Panc1 (cell line): ENCODE data around the gene PARP12. TPM values are rescaled to one million over a fixed set of nuclear protein-coding genes. Genes with fewer than 3 reads are reported as not detected.

Experiments
- ATAC-seq: fragments of 200-7000 bp; cut with Tn5 transposase; 2 replicates; pipeline ENCODE4 v1.9.1; 2020; ENCODE audit warnings: mild to moderate bottlenecking, moderate library complexity
- BruUV-seq: library from RNA; stranded (reverse); fragments of 400-500 nt; replicated peaks from 2 replicates; lab custom pipeline; 2021; lab: Mats Ljungman, UMichigan
- CTCF ChIA-PET: fragments of 300-600 bp; sonication (Branson Sonifier 250); formaldehyde crosslinking; loops from one replicate; lab custom pipeline; 2022; ENCODE audit warnings: antibody characterized with exemption; lab: Charles Lee
- POLR2A ChIA-PET: fragments of 300-600 bp; sonication (Branson Sonifier 250); formaldehyde crosslinking; loops from one replicate; lab custom pipeline; 2022; ENCODE audit warnings: antibody characterized with exemption; lab: Charles Lee
- DNase-seq: peaks from one replicate; pipeline ENCODE4 v3.0.0-alpha.2; 2010; ENCODE audit warnings: low read depth, low spot score
- H3K27ac ChIP-seq: 2 replicates; pipeline ENCODE4 v1.5.1; 2011; ENCODE audit warnings: mild to moderate bottlenecking, low read length, inconsistent platforms
- H3K27me3 ChIP-seq: fragments of 200-500 bp; sonication (Bioruptor generic); 2 replicates; pipeline ENCODE4 v1.6.0; 2014; ENCODE audit warnings: low read length, inconsistent platforms; ENCODE audit not compliant: control insufficient read depth, insufficient read depth
- H3K36me3 ChIP-seq: fragments of 200-500 bp; sonication (Bioruptor generic); 2 replicates; pipeline ENCODE4 v1.5.1; 2014; ENCODE audit warnings: inconsistent platforms, mild to moderate bottlenecking, low read length, moderate library complexity; ENCODE audit not compliant: control insufficient read depth, insufficient read depth
- H3K4me1 ChIP-seq: 2 replicates; pipeline ENCODE4 v1.5.1; 2011; ENCODE audit warnings: inconsistent platforms, mild to moderate bottlenecking, low read length, moderate library complexity; ENCODE audit not compliant: control insufficient read depth, insufficient read depth
- H3K4me3 ChIP-seq, 2 experiments: 2 replicates each; pipeline ENCODE4 v1.5.1; 2011 to 2012; ENCODE audit warnings: low read depth in 2 of 2, low read length in 2 of 2, mild to moderate bottlenecking in 2 of 2, inconsistent platforms in 1 of 2, moderate library complexity in 1 of 2
- H3K9me3 ChIP-seq: fragments of 200-500 bp; sonication (Bioruptor generic); 2 replicates; pipeline ENCODE4 v1.5.1; 2014; ENCODE audit warnings: low read depth, mild to moderate bottlenecking, inconsistent platforms, low read length, moderate library complexity; ENCODE audit not compliant: control insufficient read depth, insufficient read depth
- CTCF ChIP-seq: fragments of 450-650 bp; IDR thresholded peaks from 2 replicates; pipeline ENCODE4 v1.5.1; 2017; ENCODE audit warnings: mild to moderate bottlenecking
- POLR2AphosphoS5 ChIP-seq: IDR thresholded peaks from 2 replicates; pipeline ENCODE4 v1.6.1; 2012; ENCODE audit warnings: mild to moderate bottlenecking, low read depth, low read length, moderate library complexity
- SIN3A ChIP-seq: IDR thresholded peaks from 2 replicates; pipeline ENCODE4 v1.6.1; 2012; ENCODE audit warnings: low read depth, mild to moderate bottlenecking, low read length, moderate library complexity, borderline replicate concordance; ENCODE audit not compliant: insufficient read depth
- TCF7L2 ChIP-seq: IDR thresholded peaks from 2 replicates; pipeline ENCODE4 v1.6.1; 2011; ENCODE audit warnings: mild to moderate bottlenecking, low read depth, low read length, inconsistent platforms
- in situ Hi-C: cut with HindIII; loops from 2 replicates; pipeline ENCODE4 v1.10.0; 2016; ENCODE audit warnings: low sequenced_read_pairs, low pct_unique_long_range_greater_than_20kb
- intact Hi-C: fragments of 100-400 bp; cut with micrococcal nuclease; formaldehyde crosslinking; loops from one replicate; pipeline ENCODE4 v1.10.0; 2022; ENCODE audit not compliant: unreplicated experiment
- total RNA-seq: library from RNA; stranded (reverse); gene quantifications from one replicate; pipeline ENCODE4 v1.2.1, GENCODE V29; 2021; ENCODE audit not compliant: unreplicated experiment
- TF ChIP-seq, protein P1 (sequence below), 2 experiments: IDR thresholded peaks; 2 replicates each; pipeline ENCODE4 v1.6.1; 2011 to 2012; ENCODE audit warnings: low read depth in 2 of 2, control low read depth in 1 of 2, low read length in 1 of 2, mild to moderate bottlenecking in 1 of 2, moderate library complexity in 1 of 2; ENCODE audit not compliant: insufficient read depth in 1 of 2

Gene PARP12
- total RNA-seq, 1 experiment from 2014 or later, result 31.7 TPM

DNA sequence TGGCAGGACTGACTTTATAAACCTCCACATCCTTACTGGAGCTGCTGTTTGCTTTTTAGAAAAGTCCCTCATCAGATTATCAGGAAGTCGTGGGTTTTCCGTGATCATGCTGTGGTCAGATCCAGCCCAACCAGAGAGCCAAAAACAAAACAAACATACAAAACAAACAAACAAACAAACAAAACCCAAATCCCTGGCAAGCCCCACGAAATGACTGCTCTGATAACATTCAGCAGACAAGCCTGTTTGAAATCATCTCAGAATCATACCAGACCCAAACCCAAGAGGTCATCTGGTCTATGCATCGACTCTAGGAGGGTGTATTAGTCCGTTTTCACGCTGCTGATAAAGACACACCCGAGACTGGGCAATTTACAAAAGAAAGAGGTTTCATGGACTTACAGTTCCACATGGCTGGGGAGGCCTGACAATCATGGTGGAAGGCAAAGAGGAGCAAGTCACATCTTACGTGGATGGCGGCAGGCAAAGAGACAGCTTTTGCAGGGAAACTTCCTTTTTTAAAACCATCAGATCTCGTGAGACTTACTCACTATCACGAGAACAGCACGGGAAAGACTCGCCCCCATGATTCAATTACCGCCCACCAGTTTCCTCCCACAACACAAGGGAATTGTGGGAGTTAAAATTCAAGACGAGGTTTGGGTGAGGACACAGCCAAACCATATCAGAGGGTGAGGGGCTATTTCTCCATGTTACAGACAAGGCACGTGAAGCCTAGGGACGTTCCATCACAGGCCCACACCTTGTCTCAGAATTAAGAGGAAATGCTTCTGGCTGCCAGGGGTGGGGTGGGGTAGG lies 85.7 kb downstream of the PARP12 start:
- no peaks in the 10 kb centered on the region for H3K27me3 ChIP-seq
- TF ChIP-seq SIN3A (no peak), POLR2AphosphoS5 (no peak), CTCF (no peak), TCF7L2 (no peak)
- TF ChIP-seq, protein P1, sequence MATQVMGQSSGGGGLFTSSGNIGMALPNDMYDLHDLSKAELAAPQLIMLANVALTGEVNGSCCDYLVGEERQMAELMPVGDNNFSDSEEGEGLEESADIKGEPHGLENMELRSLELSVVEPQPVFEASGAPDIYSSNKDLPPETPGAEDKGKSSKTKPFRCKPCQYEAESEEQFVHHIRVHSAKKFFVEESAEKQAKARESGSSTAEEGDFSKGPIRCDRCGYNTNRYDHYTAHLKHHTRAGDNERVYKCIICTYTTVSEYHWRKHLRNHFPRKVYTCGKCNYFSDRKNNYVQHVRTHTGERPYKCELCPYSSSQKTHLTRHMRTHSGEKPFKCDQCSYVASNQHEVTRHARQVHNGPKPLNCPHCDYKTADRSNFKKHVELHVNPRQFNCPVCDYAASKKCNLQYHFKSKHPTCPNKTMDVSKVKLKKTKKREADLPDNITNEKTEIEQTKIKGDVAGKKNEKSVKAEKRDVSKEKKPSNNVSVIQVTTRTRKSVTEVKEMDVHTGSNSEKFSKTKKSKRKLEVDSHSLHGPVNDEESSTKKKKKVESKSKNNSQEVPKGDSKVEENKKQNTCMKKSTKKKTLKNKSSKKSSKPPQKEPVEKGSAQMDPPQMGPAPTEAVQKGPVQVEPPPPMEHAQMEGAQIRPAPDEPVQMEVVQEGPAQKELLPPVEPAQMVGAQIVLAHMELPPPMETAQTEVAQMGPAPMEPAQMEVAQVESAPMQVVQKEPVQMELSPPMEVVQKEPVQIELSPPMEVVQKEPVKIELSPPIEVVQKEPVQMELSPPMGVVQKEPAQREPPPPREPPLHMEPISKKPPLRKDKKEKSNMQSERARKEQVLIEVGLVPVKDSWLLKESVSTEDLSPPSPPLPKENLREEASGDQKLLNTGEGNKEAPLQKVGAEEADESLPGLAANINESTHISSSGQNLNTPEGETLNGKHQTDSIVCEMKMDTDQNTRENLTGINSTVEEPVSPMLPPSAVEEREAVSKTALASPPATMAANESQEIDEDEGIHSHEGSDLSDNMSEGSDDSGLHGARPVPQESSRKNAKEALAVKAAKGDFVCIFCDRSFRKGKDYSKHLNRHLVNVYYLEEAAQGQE (IDR thresholded peaks at IDR 0.05; ENCODE audit: insufficient read depth in 1 of 2, low read depth in 2 of 2, low read length in 1 of 2), result no peak
- H3K27ac ChIP-seq, result no peak overlapping the region
- H3K4me1 ChIP-seq, result no peaks in the 10 kb centered on the region
- no peak overlapping the region for H3K4me3 ChIP-seq
- no TSS peak for BruUV-seq
- no peak for ATAC-seq
- DNase-seq, result no peak
- H3K9me3 ChIP-seq, result no peaks in the 10 kb centered on the region
- POLR2A ChIA-PET, result no interaction called here
- in situ Hi-C loops, result no loop called here
- intact Hi-C loops, result no loop called here
- CTCF ChIA-PET, result no interaction called here
- H3K36me3 ChIP-seq, result no peaks in the 10 kb centered on the region

GRCh38 chr7:139976055-139976837 lies 86.5 kb downstream of the PARP12 start:
- no peaks in the 10 kb centered on the region for H3K27me3 ChIP-seq

More at GRCh38 chr7:139976055-139976837, 86.5 kb downstream of the PARP12 start:
- DNase-seq, result no peak
- intact Hi-C loops, result no loop called here
- H3K4me1 ChIP-seq, result no peaks in the 10 kb centered on the region
- POLR2A ChIA-PET, result no interaction called here
- no peak overlapping the region for H3K27ac ChIP-seq
- in situ Hi-C loops, result no loop called here
- H3K36me3 ChIP-seq, result no peaks in the 10 kb centered on the region
- BruUV-seq, result no TSS peak
- CTCF ChIA-PET, result no interaction called here
- TF ChIP-seq SIN3A (no peak), CTCF (no peak), TCF7L2 (no peak)
- H3K4me3 ChIP-seq, result no peak overlapping the region
- ATAC-seq, result no peak
- no peaks in the 10 kb centered on the region for H3K9me3 ChIP-seq
